ENCODE data around the gene POU3F1.
A peak's percentile ranks its signal among the peaks of the same experiment; 100 is the strongest.
"Not testable (repeated sequence)": the region's sequence is repeated elsewhere in the genome, so short reads cannot be mapped to it uniquely, and the experiment has no call there.

The POU3F1 gene

GRCh38 chr1:38046884-38047602 is 450 bp upstream of the POU3F1 start:
- DNase-seq = peak; percentile 78 to 81

GRCh38 chr1:38045401-38046332 is 926 bp downstream of the POU3F1 start:
- DNase-seq = peak in 1 of 2 experiments; percentile 29

- no peak for DNase-seq
Measured at GRCh38 chr1:38044221-38045215, 2.1 kb downstream of the POU3F1 start.

- DNase-seq = no peak
Measured at GRCh38 chr1:38043036-38043747, 3.4 kb downstream of the POU3F1 start.

GRCh38 chr1:38041936-38042834 is 4.4 kb downstream of the POU3F1 start:
- DNase-seq = no peak

GRCh38 chr1:38039331-38040088 is 7.1 kb downstream of the POU3F1 start:
- no peak for DNase-seq

- no peak for DNase-seq
Measured at GRCh38 chr1:38038861-38039260, 7.7 kb downstream of the POU3F1 start.

GRCh38 chr1:38037221-38037939 is 9.2 kb downstream of the POU3F1 start:
- DNase-seq = peak in 1 of 2 experiments; percentile 26

GRCh38 chr1:38034871-38035270 is 11.7 kb downstream of the POU3F1 start:
- DNase-seq = no peak

- not testable (repeated sequence) for DNase-seq
Measured at GRCh38 chr1:38032992-38033391, 13.6 kb downstream of the POU3F1 start.

GRCh38 chr1:38031513-38031866 is 15.1 kb downstream of the POU3F1 start:
- no peak for DNase-seq

- peak in 1 of 2 experiments; percentile 29 for DNase-seq
Measured at GRCh38 chr1:38030596-38031512, 15.7 kb downstream of the POU3F1 start.

- DNase-seq = peak; percentile 80 to 86
Measured at GRCh38 chr1:38029685-38030511, 16.7 kb downstream of the POU3F1 start.

- no peak for DNase-seq
Measured at GRCh38 chr1:38029081-38029681, 17.4 kb downstream of the POU3F1 start.

- no peak for DNase-seq
Measured at GRCh38 chr1:38028671-38029070, 17.9 kb downstream of the POU3F1 start.

- peak; percentile 82 to 86 for DNase-seq
Measured at GRCh38 chr1:38028105-38028591, 18.4 kb downstream of the POU3F1 start.
